NCI-H524 (cell line): ENCODE data around the gene COA4.

Experiments
- DNase-seq, 2 experiments: peaks; one replicate each; lab custom pipeline; 2025; lab: John Stamatoyannopoulos, UW

Gene COA4

DNA sequence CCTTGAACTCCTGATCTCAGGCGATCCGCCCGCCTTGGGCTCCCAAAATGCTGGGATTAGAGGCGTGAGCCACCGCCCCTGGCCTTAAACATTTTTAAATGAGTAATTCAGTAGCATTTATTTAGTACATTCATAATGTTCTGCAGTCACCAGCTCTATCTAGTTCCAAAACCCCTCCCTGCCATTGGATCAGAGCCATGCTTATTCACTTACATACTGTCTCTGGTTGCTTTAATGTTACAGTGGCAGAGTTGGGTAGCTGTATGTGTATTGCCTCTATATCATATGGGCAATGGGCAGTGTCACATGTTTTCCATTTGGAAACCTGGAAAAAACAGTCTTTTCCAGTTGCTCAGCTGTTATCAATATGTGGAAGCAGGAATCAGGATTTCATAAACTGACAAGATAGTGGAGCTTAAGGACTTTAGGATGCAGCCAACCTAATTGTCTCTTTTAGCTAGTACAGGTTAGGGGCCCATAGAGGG, 10.5 kb downstream of the COA4 start:
- DNase-seq: no peak

DNA sequence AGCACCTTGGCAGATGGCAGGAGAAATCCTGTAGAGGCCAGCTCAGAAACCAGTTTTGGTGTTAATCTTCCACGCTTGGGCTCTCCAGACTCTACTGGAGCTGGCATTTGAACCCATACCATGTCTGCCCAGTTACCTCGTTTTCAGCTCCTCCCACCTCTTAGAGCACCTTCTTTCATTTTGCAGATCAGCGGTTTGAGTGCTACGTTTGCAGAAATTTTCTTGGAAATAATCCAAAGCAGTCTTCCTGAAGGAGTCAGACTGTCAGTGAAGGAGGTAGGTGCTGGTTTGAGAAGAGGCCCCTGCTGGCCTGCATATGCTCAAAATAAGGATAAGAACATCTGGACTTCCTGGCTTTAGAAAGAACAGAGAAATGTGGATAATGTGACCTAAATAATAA, 13.7 kb downstream of the COA4 start:
- DNase-seq: peak; percentile 12 to 16

DNA sequence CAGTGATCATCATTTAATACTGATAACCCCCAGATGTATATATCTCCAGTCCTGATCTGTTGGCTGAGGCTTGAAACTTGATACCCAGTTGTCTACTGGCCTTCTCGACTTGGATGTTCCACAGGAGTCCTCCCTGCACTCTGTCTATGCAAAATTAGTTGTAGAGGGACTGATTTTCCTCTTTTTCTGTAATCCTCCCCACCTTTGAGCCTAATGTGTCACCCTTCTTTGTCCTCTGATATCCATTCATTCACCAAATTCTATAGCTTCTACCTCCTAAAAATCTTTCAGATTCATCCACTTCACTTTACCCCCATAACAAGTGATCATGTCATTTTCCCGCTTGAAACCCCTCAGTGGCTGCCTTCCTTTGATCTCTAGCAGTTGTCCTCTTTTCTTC, 16.4 kb downstream of the COA4 start:
- DNase-seq: no peak

DNA sequence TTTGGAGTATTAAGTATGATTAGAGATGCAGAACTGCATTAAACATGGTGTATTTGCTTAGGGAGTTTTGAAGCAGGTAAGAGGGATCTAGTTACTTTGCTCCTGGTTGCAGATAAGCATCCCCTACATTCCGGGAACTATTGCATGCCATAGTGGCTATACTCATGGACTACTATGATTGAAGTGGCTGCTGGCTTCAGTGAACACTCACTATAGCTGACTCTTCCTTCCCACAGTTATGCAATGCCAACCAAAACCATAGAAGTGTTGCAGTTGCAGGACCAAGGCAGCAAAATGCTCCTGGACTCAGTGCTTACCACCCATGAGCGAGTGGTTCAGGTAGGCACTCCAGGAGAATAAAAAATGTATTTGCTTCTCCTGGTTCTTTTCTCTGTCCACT, 17.0 kb downstream of the COA4 start:
- no peak for DNase-seq

DNA sequence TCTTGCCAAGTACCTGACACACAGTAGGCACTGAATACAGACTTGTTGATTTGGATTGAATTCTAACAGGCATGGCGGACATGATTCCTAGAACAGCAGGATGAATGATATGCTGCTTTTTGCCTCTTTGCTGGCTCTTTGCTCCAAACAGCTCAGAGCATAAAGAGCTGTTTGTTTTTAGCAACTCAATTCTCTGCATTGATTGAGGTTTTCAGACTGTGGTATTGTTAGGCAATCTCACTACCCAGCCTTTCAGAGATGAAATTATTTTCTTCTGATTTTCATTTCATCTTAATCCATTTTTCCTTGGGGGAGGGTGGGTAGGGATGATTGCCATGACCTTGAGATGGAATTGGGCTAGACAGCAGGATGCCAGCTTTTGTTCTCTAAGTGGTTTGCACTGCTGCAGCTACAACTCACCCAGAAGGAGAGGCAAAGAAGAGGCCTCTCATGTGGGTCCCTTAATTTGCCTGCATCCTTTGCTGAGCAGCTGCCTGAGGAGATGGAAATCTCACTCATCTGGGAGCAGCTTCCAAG, 20.5 kb downstream of the COA4 start:
- no peak for DNase-seq

DNA sequence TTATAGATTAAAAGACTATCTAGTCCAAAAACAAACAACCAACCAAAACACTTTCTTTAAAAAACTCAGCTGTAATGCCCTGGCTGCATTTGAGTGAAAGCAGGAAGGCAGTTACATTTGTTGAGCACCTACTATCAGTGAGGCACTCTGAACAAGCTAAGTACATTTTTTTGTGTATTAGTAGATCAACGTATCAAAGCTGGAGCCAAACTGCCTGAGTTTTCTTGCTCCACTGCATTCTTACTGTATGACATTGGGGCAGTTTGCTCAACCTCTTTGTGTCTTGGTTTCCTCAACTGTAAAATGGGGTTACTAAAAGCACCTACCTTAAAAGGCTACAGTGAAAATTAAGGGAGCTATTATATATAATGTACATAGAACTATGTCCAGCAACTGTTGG, 22.0 kb downstream of the COA4 start:
- DNase-seq: no peak

DNA sequence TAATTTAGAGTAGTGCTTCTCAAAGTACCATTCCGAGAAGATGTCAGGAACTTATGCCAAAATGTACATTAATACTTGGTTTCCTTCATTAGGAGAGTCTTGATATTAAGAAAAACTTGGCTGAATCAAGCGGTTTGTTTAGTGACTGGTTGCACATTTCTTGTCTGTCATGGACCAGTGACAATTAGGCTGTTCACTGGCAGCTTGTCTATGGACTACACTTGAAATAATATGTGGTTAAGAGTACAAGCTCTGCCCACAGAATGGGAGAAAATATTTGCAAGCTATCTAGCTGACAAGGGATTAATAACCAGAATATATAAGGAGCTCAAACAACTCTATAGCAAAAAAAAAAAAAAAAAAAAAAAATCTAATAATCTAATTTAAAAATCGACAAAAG, 24.6 kb downstream of the COA4 start:
- no peak for DNase-seq

DNA sequence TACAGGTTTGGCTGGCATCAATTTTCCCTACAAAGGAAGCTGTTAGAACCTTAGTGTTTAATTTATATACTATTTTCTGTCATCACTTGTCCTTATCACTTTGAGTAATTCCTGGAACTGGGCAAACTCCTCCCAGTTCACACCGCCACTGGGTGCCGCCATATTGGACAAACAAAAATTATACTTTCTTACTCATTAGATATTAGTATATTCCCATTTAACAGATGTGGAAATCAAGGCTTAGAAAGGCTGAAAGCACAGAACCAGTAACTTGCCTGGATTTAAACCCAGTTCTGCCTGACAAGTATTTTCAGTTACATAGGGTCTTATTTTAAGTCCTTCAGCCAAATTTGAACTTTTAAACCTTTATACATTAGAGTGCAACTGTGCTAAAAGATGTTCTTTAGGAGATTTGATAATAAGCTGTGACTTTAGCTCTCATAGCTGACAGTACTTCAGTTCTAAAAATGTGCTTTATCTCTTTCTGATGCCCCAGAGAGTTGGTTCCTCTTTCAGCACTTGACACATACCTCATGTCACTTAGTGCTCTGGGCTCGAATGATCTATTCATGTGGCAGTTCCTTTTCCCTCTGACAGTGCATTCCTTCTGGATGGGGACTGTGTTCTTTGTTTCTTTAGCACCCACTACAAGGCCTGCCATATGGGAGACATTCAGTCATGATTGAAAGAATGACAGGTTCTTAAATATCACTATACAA, 25.4 kb downstream of the COA4 start:
- DNase-seq: no peak

DNA sequence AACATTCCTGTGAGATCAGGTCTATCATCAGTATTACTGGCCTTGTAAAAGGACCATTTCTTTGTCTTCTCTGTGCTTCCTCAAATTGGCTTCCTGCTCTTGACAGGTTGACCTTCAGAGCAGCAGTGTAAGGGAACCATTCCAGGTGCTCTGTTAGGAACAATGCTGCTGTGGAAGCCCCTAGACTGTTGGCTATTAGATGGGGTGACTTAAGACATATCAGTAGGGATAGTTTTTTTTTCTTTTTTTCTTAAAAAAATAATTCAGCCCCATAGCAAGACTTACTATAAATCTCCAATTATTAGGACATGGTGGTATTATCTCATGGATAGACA, 37.6 kb downstream of the COA4 start:
- no peak for DNase-seq

DNA sequence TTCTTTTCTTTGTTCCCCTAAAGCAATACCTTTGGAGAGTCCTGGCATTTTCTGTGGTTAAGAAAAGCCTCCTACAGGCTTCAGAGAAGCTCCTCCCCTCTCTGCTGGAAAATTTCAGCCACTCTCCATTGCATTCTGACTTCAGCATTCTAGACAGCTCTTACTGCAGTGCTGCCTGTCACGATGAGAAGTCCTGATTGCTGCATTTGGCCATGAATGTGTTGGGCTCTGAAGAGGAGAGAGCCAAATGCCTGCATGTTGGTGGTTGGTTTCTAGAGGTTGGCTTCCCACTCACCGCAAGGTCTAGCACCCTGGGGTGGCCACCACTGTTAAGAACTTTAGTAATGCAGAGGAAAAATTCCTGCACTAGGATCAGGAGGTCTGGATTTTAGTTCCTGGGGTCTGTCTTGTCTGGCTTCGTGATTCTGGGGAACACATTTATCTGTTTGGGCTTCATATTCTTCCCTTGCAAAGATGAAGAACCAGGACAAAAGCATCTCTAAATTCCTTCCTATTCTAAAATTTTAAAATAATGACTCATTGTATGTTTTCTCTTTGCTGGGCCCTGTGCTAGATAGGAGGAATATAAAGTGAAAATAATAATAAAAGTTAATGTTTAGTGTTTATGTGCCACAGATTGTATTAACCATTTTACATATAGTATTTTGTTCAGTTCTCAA, 38.1 kb downstream of the COA4 start:
- no peak for DNase-seq

DNA sequence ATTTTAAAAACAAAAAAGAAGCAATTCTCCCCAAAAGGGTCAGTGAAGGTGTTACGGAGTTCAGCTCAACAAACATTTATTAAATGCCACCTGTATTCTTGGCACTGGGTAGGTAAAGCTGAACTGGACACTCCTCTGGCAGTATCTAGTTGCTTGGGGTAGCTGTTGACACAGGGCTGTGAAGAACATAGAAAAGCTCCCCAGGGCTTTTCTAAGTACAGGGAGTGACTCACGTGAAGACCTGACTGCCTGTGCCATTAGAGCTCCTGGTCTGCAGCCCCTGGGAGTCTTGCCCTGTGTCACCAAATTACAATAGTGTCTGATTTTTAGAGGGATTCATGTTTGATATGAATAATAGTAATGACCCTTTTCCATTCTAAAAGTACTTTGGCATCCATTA, 43.6 kb downstream of the COA4 start:
- DNase-seq: no peak

DNA sequence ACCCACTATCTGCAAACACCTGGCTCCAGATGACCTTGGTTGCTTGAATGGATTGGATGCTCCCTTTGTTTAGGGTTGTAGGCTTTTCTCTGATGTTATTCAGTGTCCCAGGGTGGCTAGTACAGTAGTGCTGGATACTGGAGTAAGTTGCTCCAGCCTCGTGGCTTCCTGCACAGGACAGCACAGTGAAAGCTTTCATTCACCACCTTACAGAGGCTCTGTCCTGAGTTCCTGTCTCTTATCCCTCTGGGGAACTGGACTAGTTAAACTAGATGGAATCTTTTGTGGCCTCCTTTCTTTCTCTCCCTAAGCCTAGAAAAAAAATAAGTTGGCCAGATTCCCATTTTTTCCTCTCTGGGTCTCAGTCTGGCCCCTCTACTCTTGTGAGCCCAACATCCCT, 46.4 kb downstream of the COA4 start:
- DNase-seq: no peak
